C4-2B (cell line): ENCODE data around the gene FADS2.

ENCODE experiments used
- ZFX ChIP-seq: fragments of 450-650 bp; IDR thresholded peaks from 2 replicates; pipeline ENCODE4 v1.6.1; 2017
- TF ChIP-seq, protein P1 (sequence below): fragments of 450-650 bp; conservative IDR thresholded peaks from 2 replicates; pipeline ENCODE4 v1.5.1; 2017; ENCODE audit warnings: mild to moderate bottlenecking

GRCh38 chr11:61869708-61870451 lies 41.8 kb downstream of the FADS2 start:
- TF ChIP-seq, protein P1, sequence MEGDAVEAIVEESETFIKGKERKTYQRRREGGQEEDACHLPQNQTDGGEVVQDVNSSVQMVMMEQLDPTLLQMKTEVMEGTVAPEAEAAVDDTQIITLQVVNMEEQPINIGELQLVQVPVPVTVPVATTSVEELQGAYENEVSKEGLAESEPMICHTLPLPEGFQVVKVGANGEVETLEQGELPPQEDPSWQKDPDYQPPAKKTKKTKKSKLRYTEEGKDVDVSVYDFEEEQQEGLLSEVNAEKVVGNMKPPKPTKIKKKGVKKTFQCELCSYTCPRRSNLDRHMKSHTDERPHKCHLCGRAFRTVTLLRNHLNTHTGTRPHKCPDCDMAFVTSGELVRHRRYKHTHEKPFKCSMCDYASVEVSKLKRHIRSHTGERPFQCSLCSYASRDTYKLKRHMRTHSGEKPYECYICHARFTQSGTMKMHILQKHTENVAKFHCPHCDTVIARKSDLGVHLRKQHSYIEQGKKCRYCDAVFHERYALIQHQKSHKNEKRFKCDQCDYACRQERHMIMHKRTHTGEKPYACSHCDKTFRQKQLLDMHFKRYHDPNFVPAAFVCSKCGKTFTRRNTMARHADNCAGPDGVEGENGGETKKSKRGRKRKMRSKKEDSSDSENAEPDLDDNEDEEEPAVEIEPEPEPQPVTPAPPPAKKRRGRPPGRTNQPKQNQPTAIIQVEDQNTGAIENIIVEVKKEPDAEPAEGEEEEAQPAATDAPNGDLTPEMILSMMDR: no peak
- no peak for TF ChIP-seq ZFX
